ENCODE measurements around the gene IQCF5. TPM values are rescaled to one million over a fixed set of nuclear protein-coding genes. Genes with fewer than 3 reads are reported as not detected.
"Not testable (repeated sequence)": the region's sequence is repeated elsewhere in the genome, so short reads cannot be mapped to it uniquely, and the experiment has no call there.

IQCF5 gene
- polyA plus RNA-seq, 1 of the 3 experiments (the other 2 are of a cell fraction), result not detected

DNA sequence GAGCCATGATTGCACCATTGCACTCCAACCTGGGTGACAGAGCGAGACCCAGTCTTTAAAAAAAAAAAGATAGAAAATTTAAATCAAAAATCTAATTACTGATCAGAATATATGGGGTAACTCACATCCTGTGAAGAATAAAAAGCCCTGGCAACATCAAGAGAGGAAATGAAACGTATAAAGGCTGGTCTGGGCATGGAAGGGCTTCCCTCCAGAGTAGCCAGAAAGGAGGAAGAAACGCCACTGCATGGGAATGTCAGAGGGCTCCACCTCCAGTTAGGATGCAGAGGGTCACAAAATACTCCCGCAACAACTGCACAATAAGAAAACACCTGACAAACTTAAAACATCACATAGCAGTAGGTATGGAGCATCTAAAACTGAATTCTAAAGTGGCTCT is 32.6 kb upstream of the IQCF5 start:
- Histone ChIP-seq H3K79me2 (ENCODE audit: insufficient read depth) (no peaks in the 10 kb centered on the region), H3K27ac (ENCODE audit: low read depth in 2 of 2, low read length in 1 of 2) (no peak overlapping the region), H3F3A (replicated peaks; ENCODE audit: insufficient read depth) (no peaks in the 10 kb centered on the region), H4K20me1 (ENCODE audit: insufficient read depth) (no peaks in the 10 kb centered on the region), H2AFZ (ENCODE audit: low read depth) (no peak overlapping the region), H3K4me2 (no peak overlapping the region), H3K27me3 (ENCODE audit: insufficient read depth) (no peaks in the 10 kb centered on the region), H3K9ac (no peak overlapping the region), H3K9me3 (no peaks in the 10 kb centered on the region), H3K9me2 (no peaks in the 10 kb centered on the region), H3K36me3 (replicated peaks in 1 of 2; ENCODE audit: control insufficient read depth in 1 of 2, insufficient read depth in 2 of 2, low read length in 1 of 2) (no peaks in the 10 kb centered on the region), H3K4me1 (ENCODE audit: control insufficient read depth in 1 of 2, insufficient read depth in 2 of 2, low read depth in 1 of 2, low read length in 1 of 2) (no peaks in the 10 kb centered on the region), H3K4me3 (ENCODE audit: low read depth in 2 of 2, low read length in 1 of 2) (no peak overlapping the region)
- POLR2A ChIA-PET, result no interaction called here
- DNase-seq, result no peak
- CTCF ChIA-PET, result no interaction called here
- TF ChIP-seq GATA2 (CRISPR knock-in tag; IDR thresholded peaks at IDR 0.05) (no peak), POLR2AphosphoS5 (IDR thresholded peaks at IDR 0.05; ENCODE audit: low read depth, low read length) (no peak), REST (IDR thresholded peaks at IDR 0.05; ENCODE audit: low read depth, low read length) (no peak), NRF1 (IDR thresholded peaks at IDR 0.05; ENCODE audit: low read depth, low read length) (no peak), MXI1 (IDR thresholded peaks at IDR 0.05; ENCODE audit: low read depth, low read length) (no peak), RCOR1 (IDR thresholded peaks at IDR 0.05; ENCODE audit: low read length) (no peak), SIN3A (IDR thresholded peaks at IDR 0.05; ENCODE audit: borderline replicate concordance, low read depth, low read length) (no peak)
- TF ChIP-seq, protein P1, sequence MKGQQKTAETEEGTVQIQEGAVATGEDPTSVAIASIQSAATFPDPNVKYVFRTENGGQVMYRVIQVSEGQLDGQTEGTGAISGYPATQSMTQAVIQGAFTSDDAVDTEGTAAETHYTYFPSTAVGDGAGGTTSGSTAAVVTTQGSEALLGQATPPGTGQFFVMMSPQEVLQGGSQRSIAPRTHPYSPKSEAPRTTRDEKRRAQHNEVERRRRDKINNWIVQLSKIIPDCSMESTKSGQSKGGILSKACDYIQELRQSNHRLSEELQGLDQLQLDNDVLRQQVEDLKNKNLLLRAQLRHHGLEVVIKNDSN (IDR thresholded peaks at IDR 0.05; ENCODE audit: borderline replicate concordance, low read depth), result no peak
- TF ChIP-seq, protein P2, sequence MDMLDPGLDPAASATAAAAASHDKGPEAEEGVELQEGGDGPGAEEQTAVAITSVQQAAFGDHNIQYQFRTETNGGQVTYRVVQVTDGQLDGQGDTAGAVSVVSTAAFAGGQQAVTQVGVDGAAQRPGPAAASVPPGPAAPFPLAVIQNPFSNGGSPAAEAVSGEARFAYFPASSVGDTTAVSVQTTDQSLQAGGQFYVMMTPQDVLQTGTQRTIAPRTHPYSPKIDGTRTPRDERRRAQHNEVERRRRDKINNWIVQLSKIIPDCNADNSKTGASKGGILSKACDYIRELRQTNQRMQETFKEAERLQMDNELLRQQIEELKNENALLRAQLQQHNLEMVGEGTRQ (IDR thresholded peaks at IDR 0.05; ENCODE audit: borderline replicate concordance, low read depth, low read length), result no peak
- 25% methylated on average over 4 of the region's 4 CpGs for WGBS (ENCODE audit: low lambda C conversion rate)

GRCh38 chr3:51904034-51904823 is 28.8 kb upstream of the IQCF5 start:
- 24% methylated on average over 2 of the region's 2 CpGs for WGBS (ENCODE audit: low lambda C conversion rate)
- no peak for DNase-seq
- POLR2A ChIA-PET, result no interaction called here

GRCh38 chr3:51902361-51902760 is 27.0 kb upstream of the IQCF5 start:
- 35% methylated on average over 7 of the region's 7 CpGs for WGBS (ENCODE audit: low lambda C conversion rate)
- H2AFZ ChIP-seq (ENCODE audit: low read depth); H3K4me3 ChIP-seq (ENCODE audit: low read depth in 2 of 2, low read length in 1 of 2); H3K4me1 ChIP-seq (ENCODE audit: control insufficient read depth in 1 of 2, insufficient read depth in 2 of 2, low read depth in 1 of 2, low read length in 1 of 2); H3K27ac ChIP-seq (ENCODE audit: low read depth in 2 of 2, low read length in 1 of 2); H3K9ac ChIP-seq; H3K79me2 ChIP-seq (ENCODE audit: insufficient read depth); H3F3A ChIP-seq (replicated peaks; ENCODE audit: insufficient read depth); H3K27me3 ChIP-seq (ENCODE audit: insufficient read depth); POLR2A ChIA-PET; H3K36me3 ChIP-seq (replicated peaks in 1 of 2; ENCODE audit: control insufficient read depth in 1 of 2, insufficient read depth in 2 of 2, low read length in 1 of 2); H3K9me3 ChIP-seq; H3K9me2 ChIP-seq; H4K20me1 ChIP-seq (ENCODE audit: insufficient read depth); DNase-seq; CTCF ChIA-PET; H3K4me2 ChIP-seq: not testable (repeated sequence)

More at GRCh38 chr3:51904034-51904823, 28.8 kb upstream of the IQCF5 start:
- Histone ChIP-seq H2AFZ (ENCODE audit: low read depth) (no peak overlapping the region), H3K9me2 (no peaks in the 10 kb centered on the region), H3F3A (replicated peaks; ENCODE audit: insufficient read depth) (no peaks in the 10 kb centered on the region), H3K9ac (no peak overlapping the region), H3K36me3 (replicated peaks in 1 of 2; ENCODE audit: control insufficient read depth in 1 of 2, insufficient read depth in 2 of 2, low read length in 1 of 2) (no peaks in the 10 kb centered on the region), H4K20me1 (ENCODE audit: insufficient read depth) (no peaks in the 10 kb centered on the region), H3K4me2 (no peak overlapping the region), H3K4me1 (ENCODE audit: control insufficient read depth in 1 of 2, insufficient read depth in 2 of 2, low read depth in 1 of 2, low read length in 1 of 2) (no peaks in the 10 kb centered on the region), H3K9me3 (no peaks in the 10 kb centered on the region), H3K27me3 (ENCODE audit: insufficient read depth) (no peaks in the 10 kb centered on the region), H3K4me3 (ENCODE audit: low read depth in 2 of 2, low read length in 1 of 2) (no peak overlapping the region), H3K79me2 (ENCODE audit: insufficient read depth) (no peaks in the 10 kb centered on the region), H3K27ac (ENCODE audit: low read depth in 2 of 2, low read length in 1 of 2) (no peak overlapping the region)
- CTCF ChIA-PET, result no interaction called here
- TF ChIP-seq EP300 (IDR thresholded peaks at IDR 0.05; ENCODE audit: borderline replicate concordance in 1 of 2, low read depth in 1 of 2, low read length in 1 of 2) (no peak), RXRA (IDR thresholded peaks at IDR 0.05; ENCODE audit: borderline replicate concordance, low read depth) (no peak), RCOR1 (IDR thresholded peaks at IDR 0.05; ENCODE audit: low read length) (no peak), MXI1 (IDR thresholded peaks at IDR 0.05; ENCODE audit: low read depth, low read length) (no peak), ELF1 (IDR thresholded peaks at IDR 0.05) (no peak)
- TF ChIP-seq, protein P3, sequence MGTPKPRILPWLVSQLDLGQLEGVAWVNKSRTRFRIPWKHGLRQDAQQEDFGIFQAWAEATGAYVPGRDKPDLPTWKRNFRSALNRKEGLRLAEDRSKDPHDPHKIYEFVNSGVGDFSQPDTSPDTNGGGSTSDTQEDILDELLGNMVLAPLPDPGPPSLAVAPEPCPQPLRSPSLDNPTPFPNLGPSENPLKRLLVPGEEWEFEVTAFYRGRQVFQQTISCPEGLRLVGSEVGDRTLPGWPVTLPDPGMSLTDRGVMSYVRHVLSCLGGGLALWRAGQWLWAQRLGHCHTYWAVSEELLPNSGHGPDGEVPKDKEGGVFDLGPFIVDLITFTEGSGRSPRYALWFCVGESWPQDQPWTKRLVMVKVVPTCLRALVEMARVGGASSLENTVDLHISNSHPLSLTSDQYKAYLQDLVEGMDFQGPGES (IDR thresholded peaks at IDR 0.05; ENCODE audit: low read depth, low read length), result no peak
